Gastrocnemius medialis (tissue), 4 donors: ENCODE results near the gene HYLS1.

ENCODE experiments used
- CTCF ChIP-seq, 5 experiments: fragments of 450-650 bp in 3 of 5; fragments of 200-600 bp in 2 of 5; sonication (generic) in 2 of 5; IDR thresholded peaks in 4 of 5; conservative IDR thresholded peaks in 1 of 5; 1 replicate in 4 of 5; 2 replicates in 1 of 5; pipeline ENCODE4 v1.5.1; 2016 to 2019; ENCODE audit warnings: antibody characterized with exemption in 5 of 5, mild to moderate bottlenecking in 3 of 5, moderate library complexity in 3 of 5
- POLR2A ChIP-seq, 2 donors: fragments of 450-650 bp; IDR thresholded peaks; one replicate each; pipeline ENCODE4 v1.6.1; 2017; ENCODE audit warnings: antibody characterized with exemption in 2 of 2, mild to moderate bottlenecking in 2 of 2, moderate library complexity in 2 of 2

- TF ChIP-seq CTCF (IDR thresholded peaks at IDR 0.05 in 4 of 5, conservative IDR thresholded peaks at IDR 0.05 in 1 of 5), result no peak
- no peak for TF ChIP-seq POLR2A (IDR thresholded peaks at IDR 0.05)
These were observed 57.0 kb downstream of the HYLS1 start for GRCh38 chr11:125944350-125945010.
